Measurements from ENCODE around the gene OGDH. TPM values are rescaled to one million over a fixed set of nuclear protein-coding genes. Genes with fewer than 3 reads are reported as not detected.
A peak's percentile ranks its signal among the peaks of the same experiment; 100 is the strongest.

OGDH gene
- total and polyA plus RNA-seq, 10 of the 15 experiments (the other 5 are each of a cell fraction or from before 2014, with no cell fraction given): 4.1 to 103 (median 48.4) TPM

- CTCF ChIA-PET: interaction anchor here (1.1 to 1.7 kb wide), 4 partner anchors 14 to 58 kb away, joined by 3 to 5 read pairs (median 4); no protein-coding TSS in a partner anchor
Observed at GRCh38 chr7:44621750-44622103, 15.3 kb downstream of the OGDH start.

More at GRCh38 chr7:44621750-44622103, 15.3 kb downstream of the OGDH start:
- SMC1A ChIA-PET (ENCODE audit: uncharacterized antibody, unreplicated experiment): interaction anchor here (1.4 to 6.2 kb wide), 2 partner anchors 9 to 15 kb away, joined by 5 to 106 read pairs; no protein-coding TSS in a partner anchor
- no peak for ATAC-seq
- FAIRE-seq: no peak
- no peak overlapping the region for H3K4me3 ChIP-seq
- no peaks in the 10 kb centered on the region; the same call in 1 of the 2 replicates for H4K20me1 ChIP-seq (ENCODE audit: control insufficient read depth, insufficient read depth)
- POLR2A ChIA-PET: interaction anchor here (1.0 to 3.7 kb wide), 5 partner anchors 10 to 128 kb away, joined by 3 to 35 read pairs (median 11); partner anchors contain the start of gene OGDH
- H3K9ac ChIP-seq (ENCODE audit: control insufficient read depth, insufficient read depth, low read length): no peak overlapping the region
- H2AFZ ChIP-seq (ENCODE audit: control insufficient read depth, low read depth, low read length): no peak overlapping the region
- no TSS peak for BruUV-seq (replicated peaks)
- WGBS (ENCODE audit: insufficient coverage, insufficient replicate concordance, low lambda C conversion rate, missing lambda C conversion rate): 99% methylated on average over 5 of the region's 5 CpGs
- TF ChIP-seq NFYA (IDR thresholded peaks at IDR 0.05; ENCODE audit: borderline replicate concordance, low read depth, low read length) (no peak), CHD1 (IDR thresholded peaks at IDR 0.05; ENCODE audit: low read depth, low read length) (no peak), PAX8 (IDR thresholded peaks at IDR 0.05) (no peak), ASH2L (IDR thresholded peaks at IDR 0.05; ENCODE audit: borderline replicate concordance, low read depth) (no peak)
- TF ChIP-seq, protein P1, sequence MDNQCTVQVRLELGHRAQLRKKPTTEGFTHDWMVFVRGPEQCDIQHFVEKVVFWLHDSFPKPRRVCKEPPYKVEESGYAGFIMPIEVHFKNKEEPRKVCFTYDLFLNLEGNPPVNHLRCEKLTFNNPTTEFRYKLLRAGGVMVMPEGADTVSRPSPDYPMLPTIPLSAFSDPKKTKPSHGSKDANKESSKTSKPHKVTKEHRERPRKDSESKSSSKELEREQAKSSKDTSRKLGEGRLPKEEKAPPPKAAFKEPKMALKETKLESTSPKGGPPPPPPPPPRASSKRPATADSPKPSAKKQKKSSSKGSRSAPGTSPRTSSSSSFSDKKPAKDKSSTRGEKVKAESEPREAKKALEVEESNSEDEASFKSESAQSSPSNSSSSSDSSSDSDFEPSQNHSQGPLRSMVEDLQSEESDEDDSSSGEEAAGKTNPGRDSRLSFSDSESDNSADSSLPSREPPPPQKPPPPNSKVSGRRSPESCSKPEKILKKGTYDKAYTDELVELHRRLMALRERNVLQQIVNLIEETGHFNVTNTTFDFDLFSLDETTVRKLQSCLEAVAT (IDR thresholded peaks at IDR 0.05): no peak
- peak overlapping the region; percentile 27; the same call in 1 of the 2 replicates for H3K27ac ChIP-seq (ENCODE audit: control insufficient read depth, insufficient read depth)
- RAD21 ChIA-PET (ENCODE audit: unreplicated experiment): interaction anchor here (10.1 kb wide), 1 partner anchor 13 kb away, joined by 130 read pairs; no protein-coding TSS in a partner anchor
- intact Hi-C loops (cut with micrococcal nuclease; ENCODE audit: unreplicated experiment): no loop called here
- no peaks in the 10 kb centered on the region for H3K9me3 ChIP-seq (replicated peaks; ENCODE audit: control insufficient read depth, insufficient read depth, low read length)
- H3K4me2 ChIP-seq (ENCODE audit: control insufficient read depth, insufficient read depth): no peak overlapping the region; the same call in 1 of the 2 replicates
- peaks cover 83% of the 10 kb centered on the region for H3K79me2 ChIP-seq (ENCODE audit: control insufficient read depth, insufficient read depth, low read length)
- no peak for DNase-seq (ENCODE audit: low read depth, low spot score)
- H3K4me1 ChIP-seq (ENCODE audit: control insufficient read depth, insufficient read depth, low read length): peaks cover 56% of the 10 kb centered on the region
- in situ Hi-C loops (cut with MboI): no loop called here
- H3K27me3 ChIP-seq (replicated peaks in 1 of 2; ENCODE audit: control insufficient read depth in 2 of 2, insufficient read depth in 2 of 2, low read length in 1 of 2): no peaks in the 10 kb centered on the region
- peaks cover 16 to 26% of the 10 kb centered on the region in 2 experiments; a peak in 3 of 4 replicates for H3K36me3 ChIP-seq (ENCODE audit: control insufficient read depth in 2 of 2, insufficient read depth in 2 of 2, low read length in 1 of 2)
